HuH-7 (cell line): ENCODE measurements around the gene NTN1.
"Not testable (repeated sequence)": the region's sequence is repeated elsewhere in the genome, so short reads cannot be mapped to it uniquely, and the experiment has no call there.

ENCODE experiments used
- DNase-seq: peaks from one replicate; pipeline ENCODE4 v3.0.0; 2011; ENCODE audit warnings: low spot score

Gene NTN1

DNA sequence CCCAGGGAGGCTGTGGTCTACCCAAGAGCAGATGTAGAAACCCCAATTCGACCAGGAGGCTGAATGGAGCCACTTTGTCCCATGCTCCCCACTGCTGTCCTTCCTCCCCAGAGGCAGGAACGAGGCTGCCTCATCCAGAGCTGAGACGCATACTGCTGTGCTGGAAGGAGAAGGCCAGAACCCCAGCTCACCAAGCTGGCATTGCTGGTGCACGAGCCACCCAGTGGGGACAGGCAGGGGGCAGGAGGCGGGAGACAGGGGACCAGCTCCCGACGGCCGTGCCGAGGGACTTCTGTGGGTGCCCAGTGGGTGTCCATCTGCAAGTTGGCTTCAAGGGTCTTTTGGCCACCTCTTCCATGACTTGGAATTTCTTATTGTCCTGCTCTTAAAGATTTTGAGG is 66.6 kb downstream of the NTN1 start:
- no peak for DNase-seq

GRCh38 chr17:9090641-9091096 is 69.4 kb downstream of the NTN1 start:
- no peak for DNase-seq

DNA sequence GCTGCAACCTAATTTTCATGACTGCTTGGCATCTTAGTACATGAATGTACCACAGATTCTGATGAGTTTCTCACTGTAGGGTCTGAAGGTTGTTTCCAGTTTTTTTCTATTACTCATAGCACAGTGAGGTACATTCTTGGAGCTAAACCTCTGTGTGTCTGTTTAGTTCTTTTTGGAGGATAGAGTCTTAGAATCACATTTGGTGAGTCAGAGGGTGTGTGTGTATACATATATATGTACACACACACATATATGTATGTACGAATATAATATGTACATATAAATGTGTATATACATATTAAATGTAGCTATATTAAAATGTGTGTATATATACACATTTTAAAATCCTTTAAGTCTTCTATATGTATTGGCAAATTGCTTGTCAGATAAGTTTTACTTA is 72.9 kb downstream of the NTN1 start:
- DNase-seq: no peak

GRCh38 chr17:9095390-9095789 is 74.1 kb downstream of the NTN1 start:
- DNase-seq: no peak

DNA sequence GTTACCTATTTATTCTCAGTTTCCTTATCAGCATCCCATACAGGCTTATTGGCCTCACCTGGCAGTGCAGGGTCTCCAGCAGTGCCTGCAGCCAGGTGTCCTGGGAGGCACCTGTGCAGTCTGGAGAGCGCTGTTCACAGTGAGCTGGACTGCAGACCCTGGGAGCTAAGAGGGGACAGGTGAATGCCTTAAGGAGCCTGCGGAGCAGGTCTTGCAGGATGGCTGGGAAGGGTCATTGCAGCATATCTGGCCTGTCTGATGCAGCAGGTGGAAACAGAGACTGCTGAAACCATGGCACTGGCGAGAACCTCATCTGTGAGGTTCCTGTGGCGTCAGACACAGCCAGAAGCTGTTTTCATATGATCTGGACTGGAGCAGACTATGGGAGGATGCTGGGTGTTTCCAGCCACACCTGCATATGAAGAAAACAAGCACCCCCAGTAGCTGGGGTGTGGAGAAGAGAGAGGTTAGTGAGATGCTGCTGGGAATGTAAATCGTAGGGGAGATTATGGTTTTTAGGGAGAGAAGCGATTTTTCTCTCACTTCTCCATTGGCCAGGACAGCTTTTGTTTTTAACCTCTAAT is 77.0 kb downstream of the NTN1 start:
- DNase-seq: no peak

DNA sequence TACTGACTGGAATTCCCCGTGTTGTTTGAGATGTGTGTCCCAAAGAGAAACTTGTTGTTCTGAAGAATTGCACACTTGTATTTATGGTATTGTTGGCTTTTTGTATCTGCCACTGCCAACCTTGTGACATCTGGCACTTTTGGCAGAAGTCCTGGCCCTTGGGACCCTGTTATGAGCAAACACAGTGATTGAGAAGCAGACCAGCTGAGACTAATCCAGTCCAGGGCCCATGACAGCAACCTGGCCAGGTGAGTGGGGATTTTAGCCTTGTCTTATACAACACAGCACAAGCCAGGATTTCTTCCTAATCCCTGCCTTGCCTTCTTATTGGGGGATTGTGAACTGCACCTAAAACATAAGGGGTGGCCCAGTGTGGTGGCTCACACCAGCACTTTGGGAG is 80.0 kb downstream of the NTN1 start:
- no peak for DNase-seq

DNA sequence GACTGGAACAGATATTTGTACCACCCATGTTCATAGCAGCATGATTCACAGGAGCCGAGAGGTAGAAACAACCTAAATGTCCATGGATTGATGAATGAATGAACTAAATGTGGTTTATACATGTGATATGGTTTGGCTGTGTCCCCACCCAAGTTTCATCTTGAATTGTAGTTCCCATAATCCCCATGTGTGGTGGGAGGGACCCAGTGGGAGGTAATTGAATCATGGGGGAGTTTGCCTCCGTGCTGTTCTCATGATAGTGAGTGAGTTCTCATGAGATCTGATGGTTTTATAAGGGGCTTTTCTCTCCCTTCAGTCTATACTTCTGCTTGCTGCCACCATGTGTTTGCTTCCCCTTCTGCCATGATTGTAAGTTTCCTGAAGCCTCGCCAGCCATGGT is 81.9 kb downstream of the NTN1 start:
- not testable (repeated sequence) for DNase-seq

DNA sequence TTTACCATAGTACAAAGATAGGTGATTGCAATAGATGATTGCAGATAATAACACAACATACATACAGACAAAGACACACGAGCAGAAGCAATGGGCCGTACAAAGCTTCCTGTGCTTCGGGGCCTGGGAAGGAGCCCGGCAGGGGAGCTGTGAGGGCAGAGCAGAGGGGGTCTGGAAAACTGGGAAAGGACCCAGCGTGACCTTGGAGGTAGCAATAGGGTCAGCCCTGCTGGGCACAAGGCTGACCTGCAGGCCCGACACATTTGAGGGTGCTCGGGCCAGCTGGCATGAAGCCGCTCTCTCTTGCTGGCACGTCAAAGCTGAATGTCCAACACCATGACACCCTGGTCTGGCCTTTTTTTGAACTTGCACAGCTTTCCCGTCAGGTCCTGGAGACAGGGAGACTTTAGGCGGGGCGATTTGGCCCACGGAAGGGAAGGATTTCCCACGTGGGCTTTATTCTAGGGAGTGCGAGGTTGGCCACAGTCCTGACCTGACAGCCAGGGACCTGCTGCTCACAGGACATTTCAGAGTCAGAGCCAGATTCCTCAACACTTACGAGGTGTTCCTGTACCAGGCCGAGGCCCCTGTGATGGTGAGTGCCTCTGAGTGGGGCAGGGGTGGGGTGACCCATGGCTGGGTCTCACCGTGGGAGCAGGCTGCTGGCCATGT is 83.2 kb downstream of the NTN1 start:
- no peak for DNase-seq

DNA sequence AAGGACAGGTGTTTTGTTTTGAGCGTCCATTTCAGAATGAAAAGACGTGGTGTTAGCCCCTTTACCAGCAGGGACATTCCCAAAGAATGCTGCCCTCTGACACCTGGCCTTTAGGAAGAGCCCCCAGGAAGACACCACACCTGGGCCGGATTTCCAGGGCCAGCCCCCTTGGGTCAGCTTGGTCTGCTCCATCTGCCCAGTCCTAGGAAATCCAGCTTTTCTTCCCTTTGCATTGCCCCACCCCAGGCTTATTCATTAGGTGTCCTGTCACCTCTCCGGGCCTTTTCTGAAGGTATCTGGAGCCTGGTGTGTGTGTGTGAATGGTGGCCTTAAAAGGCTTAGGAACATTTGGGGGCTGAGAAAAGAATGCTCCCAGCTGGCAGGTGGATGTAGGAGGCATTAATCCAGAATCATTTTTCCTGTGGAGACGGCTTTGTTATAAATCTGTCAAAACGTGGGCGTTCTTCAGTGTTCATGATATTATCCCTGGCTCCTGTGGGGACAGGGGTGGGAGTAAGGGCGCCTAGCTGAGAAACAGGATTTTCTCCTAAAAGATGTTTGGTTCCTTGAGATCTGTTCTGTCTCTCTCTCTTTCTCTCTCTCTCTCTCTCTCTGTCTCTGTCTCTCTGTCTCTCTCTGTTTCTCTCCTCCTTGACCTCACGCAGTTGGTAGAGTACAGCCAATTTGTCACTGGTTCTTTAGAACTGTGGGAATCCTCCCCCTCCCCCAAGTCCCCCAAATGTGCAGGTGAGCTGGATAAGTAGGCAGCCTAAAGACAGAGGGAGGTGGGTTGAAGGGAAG is 84.0 kb downstream of the NTN1 start:
- DNase-seq: no peak

DNA sequence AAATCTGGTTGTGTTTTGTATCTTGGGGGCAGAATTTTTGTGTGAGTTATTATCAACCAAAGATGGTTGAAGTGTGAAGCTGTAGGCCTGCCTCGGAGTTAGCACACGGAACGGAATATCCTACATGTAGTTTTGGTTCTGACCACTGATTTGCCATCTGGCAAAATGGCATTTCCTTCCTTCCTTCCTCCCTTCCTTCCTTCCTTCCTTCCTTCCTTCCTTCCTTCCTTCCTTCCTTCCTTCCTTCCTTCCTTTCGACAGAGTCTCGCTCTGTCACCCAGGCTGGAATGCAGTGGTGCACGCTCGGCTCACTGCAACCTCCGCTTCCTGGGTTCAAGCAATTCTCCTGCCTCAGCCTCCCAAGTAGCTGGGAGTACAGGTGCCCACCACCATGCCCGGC is 85.0 kb downstream of the NTN1 start:
- not testable (repeated sequence) for DNase-seq

DNA sequence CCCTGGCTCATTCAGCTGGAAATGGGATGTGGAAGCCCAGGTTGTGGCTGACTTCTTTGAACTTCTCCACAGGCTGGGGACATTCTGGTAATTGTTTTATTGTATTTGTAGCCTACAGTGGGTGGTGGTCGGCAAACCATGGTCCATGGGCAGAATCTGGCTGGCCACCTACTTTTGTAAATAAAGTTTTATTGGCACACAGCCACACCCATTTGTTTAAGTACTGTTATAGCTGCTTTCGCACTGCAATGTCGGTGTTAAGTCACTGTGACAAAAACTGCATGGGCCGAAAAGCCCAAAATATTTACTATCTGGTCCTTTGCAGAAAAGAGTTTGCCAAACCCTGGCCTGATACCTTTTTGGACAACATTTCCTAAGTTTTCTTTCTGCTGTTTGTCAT is 86.2 kb downstream of the NTN1 start:
- no peak for DNase-seq

- DNase-seq: no peak
Observed at GRCh38 chr17:9108146-9108545, 86.8 kb downstream of the NTN1 start.

- no peak for DNase-seq
Observed at GRCh38 chr17:9109933-9110332, 88.6 kb downstream of the NTN1 start.

DNA sequence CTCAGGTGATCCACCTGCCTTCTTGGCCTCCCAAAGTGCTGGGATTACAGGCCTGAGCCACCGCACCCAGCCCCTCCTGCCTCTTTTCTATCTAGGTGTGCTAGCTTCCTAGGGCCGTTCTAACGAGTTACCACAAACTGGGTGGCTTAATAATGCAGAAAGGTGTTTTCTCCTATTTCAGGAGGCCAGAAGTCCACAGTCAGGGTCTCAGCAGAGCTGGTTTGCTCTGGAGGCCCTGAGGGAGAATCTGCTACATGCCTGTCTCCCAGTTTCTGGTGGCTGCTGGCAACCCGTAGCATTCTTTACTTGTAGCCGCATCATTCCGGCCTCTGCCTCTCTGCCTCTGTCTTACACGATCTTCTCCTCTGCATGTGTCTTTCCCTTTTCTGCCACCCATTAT is 89.2 kb downstream of the NTN1 start:
- DNase-seq: no peak

DNA sequence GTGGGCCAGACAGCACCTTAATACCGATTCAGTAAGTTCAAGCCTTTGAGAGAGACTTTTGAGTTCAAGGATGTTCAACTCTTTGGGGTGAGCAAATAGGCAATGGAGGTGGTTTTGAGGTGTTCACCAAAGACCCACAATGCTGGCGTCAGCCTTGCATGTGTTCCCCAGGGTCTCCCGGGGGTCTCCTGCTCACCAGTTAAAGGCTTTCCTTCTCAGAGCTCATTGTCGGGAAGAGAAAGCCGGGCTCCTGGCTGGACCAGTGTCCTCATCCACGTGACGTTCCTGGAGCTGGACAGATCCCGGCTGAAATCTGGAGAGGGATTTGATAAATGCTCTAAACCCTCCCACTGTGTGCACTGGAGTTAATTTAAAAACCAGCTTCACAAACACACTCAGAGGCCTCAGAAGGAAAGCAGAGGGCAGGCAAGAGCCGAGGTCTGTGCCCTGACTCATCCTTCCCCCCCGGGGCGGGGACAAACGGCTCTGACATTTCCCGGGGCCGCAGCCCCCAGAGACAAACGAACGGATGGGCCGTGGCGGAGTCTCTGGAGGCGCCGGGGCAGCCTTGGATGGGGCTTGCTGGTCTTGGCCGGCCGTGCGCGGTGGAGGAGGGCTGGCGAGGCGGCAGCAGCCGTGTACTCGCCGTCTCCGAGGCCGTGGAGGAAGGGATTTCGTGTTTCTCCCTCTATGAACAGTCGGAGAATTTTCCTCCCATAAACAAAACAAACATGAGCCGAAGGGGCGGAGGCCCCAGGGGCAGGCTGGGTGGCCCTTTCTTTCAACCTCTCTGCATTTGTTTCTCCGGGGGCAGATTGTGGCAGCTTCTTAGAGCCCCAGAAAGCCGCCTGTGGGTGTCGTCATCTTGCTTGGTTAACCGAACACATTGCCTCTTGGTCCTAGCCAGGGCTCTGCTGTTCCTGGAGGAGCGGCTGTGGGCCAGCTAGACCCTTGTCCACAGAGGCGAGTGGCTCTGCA is 94.2 kb downstream of the NTN1 start:
- peak; percentile 45 for DNase-seq

DNA sequence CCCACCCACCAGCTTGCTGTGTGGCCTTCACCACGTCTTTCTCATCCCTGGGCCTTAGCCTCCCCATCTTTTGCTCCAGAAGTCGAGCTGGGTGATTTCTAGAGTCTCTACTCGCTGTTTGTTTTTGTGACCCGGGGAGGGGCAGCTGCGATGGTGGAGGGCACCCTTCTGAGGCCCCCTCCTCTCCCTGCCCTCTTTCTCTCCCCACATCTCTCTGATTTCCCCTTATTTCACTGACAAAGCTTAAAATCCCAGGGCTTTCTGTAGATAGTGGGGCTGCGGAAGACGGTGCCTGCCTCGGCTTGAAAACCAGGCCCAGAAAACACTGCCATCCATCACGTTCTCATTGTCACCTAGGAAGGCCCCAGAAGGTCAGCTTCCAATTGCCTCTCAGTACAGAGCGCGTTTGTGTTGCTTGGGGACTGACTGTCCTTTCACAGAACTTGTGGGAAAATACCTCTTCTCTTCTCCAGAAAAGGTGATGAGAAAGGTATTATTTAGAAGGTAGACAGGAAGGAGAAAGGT is 95.1 kb downstream of the NTN1 start:
- no peak for DNase-seq

DNA sequence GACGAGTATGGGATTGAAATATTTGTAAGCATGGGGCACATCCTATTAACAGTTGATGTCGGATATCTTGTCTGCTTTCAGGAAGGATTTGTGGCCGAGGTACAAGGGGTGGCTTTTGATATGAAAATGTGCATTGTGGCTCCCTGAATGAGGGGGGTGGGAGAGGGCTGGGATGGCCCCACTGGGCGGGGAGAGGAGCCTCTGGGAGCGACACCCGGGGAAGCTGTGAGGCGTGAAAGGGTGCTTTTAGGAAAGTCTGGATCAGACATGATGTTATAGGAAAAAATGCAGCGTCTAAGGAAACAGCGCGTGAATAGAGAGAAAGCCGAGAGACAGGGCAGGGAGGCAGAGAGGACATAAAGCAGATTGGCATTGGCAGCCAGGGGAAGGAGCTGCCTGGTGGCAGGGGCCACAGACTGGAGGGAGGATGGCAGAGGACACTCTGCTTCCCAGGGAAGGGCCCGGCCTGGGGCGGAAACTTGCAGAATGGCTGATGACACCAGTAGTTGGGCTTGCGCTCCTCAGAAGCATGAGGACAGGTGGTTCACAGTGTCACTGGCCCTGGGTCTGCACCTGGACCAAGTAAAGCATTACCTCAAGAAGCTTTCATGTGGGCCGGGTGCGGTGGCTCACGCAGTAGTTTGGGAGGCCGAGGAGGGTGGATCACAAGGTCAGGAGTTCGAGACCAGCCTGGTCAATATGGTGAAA is 95.7 kb downstream of the NTN1 start:
- no peak for DNase-seq

- no peak for DNase-seq
Observed at GRCh38 chr17:9120471-9120870, 99.2 kb downstream of the NTN1 start.

DNA sequence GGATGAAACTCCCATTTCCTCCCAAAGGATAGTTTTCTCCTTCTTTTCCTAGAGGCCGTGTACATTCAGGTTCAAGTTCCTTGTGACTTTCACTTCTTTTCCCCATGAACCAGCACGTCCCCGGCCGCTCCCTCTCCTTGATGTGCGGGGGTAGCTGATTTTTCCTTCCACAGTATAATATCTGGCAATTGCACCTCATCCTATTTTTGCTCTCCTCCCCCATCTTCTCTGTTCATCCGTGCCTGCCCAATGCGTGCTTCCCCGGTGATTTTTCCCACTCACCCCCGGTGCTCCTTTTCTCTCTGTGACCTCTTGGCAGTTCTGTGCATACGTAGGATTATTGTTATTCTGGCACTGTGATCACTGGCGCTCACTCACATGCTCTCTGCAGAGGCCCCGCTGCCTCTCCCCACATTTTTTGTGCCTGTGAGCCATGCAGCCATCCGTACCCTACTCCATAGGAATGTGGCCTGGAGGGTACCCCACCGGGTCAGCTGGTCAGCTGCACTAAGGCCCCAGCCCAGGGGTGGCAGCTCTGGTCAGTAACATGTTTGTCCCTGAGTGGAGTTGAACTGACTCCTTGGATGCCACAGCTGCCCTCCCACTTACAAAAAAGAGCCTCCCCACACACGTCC is 100.0 kb downstream of the NTN1 start:
- DNase-seq: no peak
